SK-N-SH (cell line): Measurements from ENCODE around the gene CHRNG. TPM values are rescaled to one million over a fixed set of nuclear protein-coding genes. Genes with fewer than 3 reads are reported as not detected.

Experiments
- CTCF ChIA-PET: fragments of 300-600, 350-600 bp; formaldehyde crosslinking; extraction: SDS; loops from one replicate; lab custom pipeline; 2021; lab: Yijun Ruan, JAX
- POLR2A ChIA-PET: fragments of 350-600 bp; sonication (Branson Sonifier 250); formaldehyde crosslinking; extraction: SDS; loops from one replicate; lab custom pipeline; 2020; ENCODE audit warnings: antibody characterized with exemption, inconsistent platforms; lab: Yijun Ruan, JAX
- DNase-seq: peaks from one replicate; pipeline ENCODE4 v3.0.0; 2012
- H2AFZ ChIP-seq: fragments of 200-600 bp; sonication (generic); 2 replicates; pipeline ENCODE4 v1.8.1; 2016; ENCODE audit warnings: antibody characterized with exemption, mild to moderate bottlenecking, low read depth
- H3F3A ChIP-seq: fragments of 200-600 bp; sonication (generic); replicated peaks from 2 replicates; pipeline ENCODE3; 2016; ENCODE audit warnings: antibody characterized with exemption, mild to moderate bottlenecking; ENCODE audit not compliant: insufficient read depth
- H3K27ac ChIP-seq, 2 experiments: fragments of 200-500 bp in 1 of 2; fragments of 200-600 bp in 1 of 2; sonication (Bioruptor generic) in 1 of 2; sonication (generic), shearing (Covaris generic) in 1 of 2; 2 replicates each; pipeline versions ENCODE4 v1.5.1 to v1.6.1; 2014 to 2016; ENCODE audit warnings: low read depth in 2 of 2, inconsistent platforms in 1 of 2, low read length in 1 of 2, mild to moderate bottlenecking in 1 of 2, mixed read lengths in 1 of 2
- H3K27me3 ChIP-seq: fragments of 200-600 bp; sonication (generic), shearing (Covaris generic); 2 replicates; pipeline ENCODE4 v1.6.1; 2016; ENCODE audit warnings: mixed run types; ENCODE audit not compliant: insufficient read depth
- H3K36me3 ChIP-seq, 2 experiments: fragments of 200-500 bp in 1 of 2; fragments of 200-600 bp in 1 of 2; sonication (Bioruptor generic) in 1 of 2; sonication (generic) in 1 of 2; replicated peaks in 1 of 2; 2 replicates each; pipeline versions ENCODE3 to v1.5.1; 2014 to 2016; ENCODE audit warnings: low read length in 1 of 2, mild to moderate bottlenecking in 1 of 2; ENCODE audit not compliant: insufficient read depth in 2 of 2, control insufficient read depth in 1 of 2
- H3K4me1 ChIP-seq, 2 experiments: fragments of 200-500 bp in 1 of 2; fragments of 200-600 bp in 1 of 2; sonication (Bioruptor generic) in 1 of 2; sonication (generic), shearing (Covaris generic) in 1 of 2; 2 replicates each; pipeline versions ENCODE4 v1.5.1 to v1.6.1; 2014 to 2016; ENCODE audit warnings: low read depth in 1 of 2, low read length in 1 of 2, mixed run types in 1 of 2; ENCODE audit not compliant: insufficient read depth in 2 of 2, control insufficient read depth in 1 of 2
- H3K4me2 ChIP-seq: fragments of 200-600 bp; sonication (generic), shearing (Covaris generic); 2 replicates; pipeline ENCODE4 v1.6.1; 2017; ENCODE audit warnings: mixed run types
- H3K4me3 ChIP-seq, 2 experiments: fragments of 200-500 bp in 1 of 2; fragments of 200-600 bp in 1 of 2; sonication (Bioruptor generic) in 1 of 2; sonication (generic), shearing (Covaris generic) in 1 of 2; 2 replicates each; pipeline versions ENCODE4 v1.5.1 to v1.8.1; 2014 to 2016; ENCODE audit warnings: low read depth in 2 of 2, inconsistent platforms in 1 of 2, low read length in 1 of 2, mild to moderate bottlenecking in 1 of 2, mixed read lengths in 1 of 2, moderate library complexity in 1 of 2
- H3K79me2 ChIP-seq: fragments of 200-600 bp; sonication (generic); 2 replicates; pipeline ENCODE4 v1.8.1; 2017; ENCODE audit warnings: mild to moderate bottlenecking; ENCODE audit not compliant: insufficient read depth
- H3K9ac ChIP-seq: fragments of 200-600 bp; sonication (generic); 2 replicates; pipeline ENCODE4 v1.6.1; 2017; ENCODE audit warnings: mixed run types
- H3K9me2 ChIP-seq: fragments of 200-600 bp; sonication (generic); 2 replicates; pipeline ENCODE4 v1.6.1; 2017; ENCODE audit warnings: mixed run types
- H3K9me3 ChIP-seq: fragments of 200-600 bp; sonication (generic); 2 replicates; pipeline ENCODE4 v1.6.1; 2017; ENCODE audit warnings: mixed run types, mild to moderate bottlenecking, moderate library complexity
- H4K20me1 ChIP-seq: fragments of 200-600 bp; sonication (generic); 2 replicates; pipeline ENCODE4 v1.6.1; 2017; ENCODE audit warnings: mild to moderate bottlenecking, mixed run types; ENCODE audit not compliant: insufficient read depth
- CHD2 ChIP-seq: fragments of 150-350 bp; IDR thresholded peaks from 2 replicates; pipeline ENCODE4 v1.6.1; 2018; ENCODE audit warnings: low read length; ENCODE audit not compliant: partially characterized antibody
- CTCF ChIP-seq: fragments of 200-600 bp; sonication (generic); IDR thresholded peaks from 2 replicates; pipeline ENCODE4 v1.6.1; 2017; ENCODE audit warnings: antibody characterized with exemption, mild to moderate bottlenecking, moderate library complexity
- RAD21 ChIP-seq: IDR thresholded peaks from 2 replicates; pipeline ENCODE4 v1.6.1; 2012; ENCODE audit warnings: mild to moderate bottlenecking, low read length
- REST ChIP-seq: IDR thresholded peaks from 2 replicates; pipeline ENCODE4 v1.6.1; 2012; ENCODE audit warnings: mild to moderate bottlenecking, low read depth, low read length, moderate library complexity
- SIN3A ChIP-seq: IDR thresholded peaks from 2 replicates; pipeline ENCODE4 v1.6.1; 2012; ENCODE audit warnings: low read depth, mild to moderate bottlenecking, low read length, moderate library complexity, borderline replicate concordance
- WGBS: methylation state at CpG from one replicate; pipeline ENCODE4 v1.1.6; 2017; ENCODE audit warnings: low lambda C conversion rate; 5-methylcytosine and 5-hydroxymethylcytosine counted together
- polyA plus RNA-seq, 3 experiments: library from polyadenylated mRNA; depleted of rRNA; stranded (reverse); fragments of >200 nt; gene quantifications; 2 replicates each; pipeline ENCODE4 v1.2.3, GENCODE V29; 2012

The CHRNG gene
- polyA plus RNA-seq, 1 of the 3 experiments (the other 2 are of a cell fraction), result not detected

- H2AFZ ChIP-seq, result no peak overlapping the region
- H3K9me3 ChIP-seq, result no peaks in the 10 kb centered on the region
- H3K4me1 ChIP-seq, result peaks cover 0 to 23% of the 10 kb centered on the region in 2 experiments; a peak in 1 of 4 replicates
- H3F3A ChIP-seq, result no peaks in the 10 kb centered on the region
- ChIA-PET POLR2A (interaction anchor here (1.5 kb wide), 1 partner anchor 27 kb away, joined by 4 read pairs; the partner anchor contains the start of genes EIF4E2 and TIGD1), CTCF (interaction anchor here (0.9 to 9.7 kb wide), 26 partner anchors 8 to 641 kb away, joined by 3 to 196 read pairs (median 6); partner anchors contain the start of genes EIF4E2 and TIGD1)
- H3K4me2 ChIP-seq, result peak overlapping the region; percentile 76; the same call in 1 of the 2 replicates
- DNase-seq, result no peak
- WGBS, result 3% methylated on average over 11 of the region's 16 CpGs
- no peak overlapping the region for H3K9ac ChIP-seq
- no peaks in the 10 kb centered on the region for H3K36me3 ChIP-seq
- H3K4me3 ChIP-seq, result peak overlapping the region in 1 of 2 experiments; percentile 40; a peak in 1 of 4 replicates
- TF ChIP-seq SIN3A (no peak), REST (no peak), CHD2 (no peak)
- TF ChIP-seq, all 33 proteins: peak for 0
- H3K9me2 ChIP-seq, result no peaks in the 10 kb centered on the region
- H3K27me3 ChIP-seq, result peaks cover 29% of the 10 kb centered on the region
- no peaks in the 10 kb centered on the region for H4K20me1 ChIP-seq
- no peak overlapping the region for H3K27ac ChIP-seq
- H3K79me2 ChIP-seq, result no peaks in the 10 kb centered on the region
Measured at GRCh38 chr2:232523402-232523681, 16.1 kb upstream of the CHRNG start.

- no peaks in the 10 kb centered on the region for H3K36me3 ChIP-seq
- no peaks in the 10 kb centered on the region for H3K9me3 ChIP-seq
- H3F3A ChIP-seq, result no peaks in the 10 kb centered on the region
- WGBS, result no CpG with 5 or more reads among the region's 75 CpGs
- no peak overlapping the region for H2AFZ ChIP-seq
- H4K20me1 ChIP-seq, result no peaks in the 10 kb centered on the region
- H3K4me1 ChIP-seq, result peaks cover 0 to 23% of the 10 kb centered on the region in 2 experiments; a peak in 1 of 4 replicates
- H3K9ac ChIP-seq, result no peak overlapping the region
- POLR2A ChIA-PET, result interaction anchor here (1.5 kb wide), 1 partner anchor 26 kb away, joined by 4 read pairs; the partner anchor contains the start of genes EIF4E2 and TIGD1
- H3K4me2 ChIP-seq, result peak overlapping the region; percentile 76; the same call in 1 of the 2 replicates
- H3K9me2 ChIP-seq, result no peaks in the 10 kb centered on the region
- CTCF ChIA-PET, result interaction anchor here (0.7 to 9.7 kb wide), 28 partner anchors 8 to 641 kb away, joined by 3 to 196 read pairs (median 5); partner anchors contain the start of genes EIF4E2 and TIGD1
- no peak overlapping the region for H3K27ac ChIP-seq
- H3K27me3 ChIP-seq, result peaks cover 29% of the 10 kb centered on the region
- peak; percentile 87 for DNase-seq
- peak overlapping the region in 1 of 2 experiments; percentile 40; a peak in 3 of 4 replicates for H3K4me3 ChIP-seq
- TF ChIP-seq RAD21, result no peak
- TF ChIP-seq CTCF, result peak; percentile 36
- no peaks in the 10 kb centered on the region for H3K79me2 ChIP-seq
Measured at GRCh38 chr2:232523682-232524597, 15.6 kb upstream of the CHRNG start.
